ENCODE results near the gene N4BP3.

- TF ChIP-seq, protein P1, sequence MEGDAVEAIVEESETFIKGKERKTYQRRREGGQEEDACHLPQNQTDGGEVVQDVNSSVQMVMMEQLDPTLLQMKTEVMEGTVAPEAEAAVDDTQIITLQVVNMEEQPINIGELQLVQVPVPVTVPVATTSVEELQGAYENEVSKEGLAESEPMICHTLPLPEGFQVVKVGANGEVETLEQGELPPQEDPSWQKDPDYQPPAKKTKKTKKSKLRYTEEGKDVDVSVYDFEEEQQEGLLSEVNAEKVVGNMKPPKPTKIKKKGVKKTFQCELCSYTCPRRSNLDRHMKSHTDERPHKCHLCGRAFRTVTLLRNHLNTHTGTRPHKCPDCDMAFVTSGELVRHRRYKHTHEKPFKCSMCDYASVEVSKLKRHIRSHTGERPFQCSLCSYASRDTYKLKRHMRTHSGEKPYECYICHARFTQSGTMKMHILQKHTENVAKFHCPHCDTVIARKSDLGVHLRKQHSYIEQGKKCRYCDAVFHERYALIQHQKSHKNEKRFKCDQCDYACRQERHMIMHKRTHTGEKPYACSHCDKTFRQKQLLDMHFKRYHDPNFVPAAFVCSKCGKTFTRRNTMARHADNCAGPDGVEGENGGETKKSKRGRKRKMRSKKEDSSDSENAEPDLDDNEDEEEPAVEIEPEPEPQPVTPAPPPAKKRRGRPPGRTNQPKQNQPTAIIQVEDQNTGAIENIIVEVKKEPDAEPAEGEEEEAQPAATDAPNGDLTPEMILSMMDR (IDR thresholded peaks at IDR 0.05; ENCODE audit: borderline replicate concordance, extremely low read depth, low read length, poor library complexity, severe bottlenecking): no peak
- TF ChIP-seq EZH2 (IDR thresholded peaks at IDR 0.05; ENCODE audit: borderline replicate concordance, low read depth, low read length, severe bottlenecking): no peak
Measured at GRCh38 chr5:178112545-178112944, 787 bp upstream of the N4BP3 start.

All from DND-41 (cell line).